Thyroid gland (tissue), 4 donors: ENCODE data around the gene DYRK4. TPM values are rescaled to one million over a fixed set of nuclear protein-coding genes. Genes with fewer than 3 reads are reported as not detected.

Source experiments
- DNase-seq, 2 donors: peaks; one replicate each; pipeline ENCODE4 v3.0.0-alpha.2; 2019
- H3K27ac ChIP-seq, 3 donors: fragments of 200-600 bp; sonication (generic); 1 replicate in 2 of 3; 2 replicates in 1 of 3; pipeline ENCODE4 v1.5.1; 2016 to 2019; ENCODE audit warnings: mild to moderate bottlenecking in 1 of 3, moderate library complexity in 1 of 3
- H3K27me3 ChIP-seq: fragments of 200-600 bp; sonication (generic); one replicate; pipeline ENCODE4 v1.5.1; 2019
- H3K36me3 ChIP-seq, 2 donors: fragments of 200-600 bp; sonication (generic); one replicate each; pipeline ENCODE4 v1.5.1; 2016 to 2019
- H3K4me1 ChIP-seq, 2 donors: fragments of 200-600 bp; sonication (generic); one replicate each; pipeline ENCODE4 v1.5.1; 2017 to 2019
- H3K4me3 ChIP-seq, 3 donors: fragments of 200-600 bp; sonication (generic); replicated peaks in 1 of 3; 1 replicate in 2 of 3; 2 replicates in 1 of 3; pipeline ENCODE4 v1.5.1; 2016; ENCODE audit warnings: mild to moderate bottlenecking in 1 of 3
- H3K9me3 ChIP-seq: fragments of 200-600 bp; sonication (generic); one replicate; pipeline ENCODE4 v1.5.1; 2017
- POLR2A ChIP-seq, 2 donors: fragments of 450-650 bp; IDR thresholded peaks; one replicate each; pipeline ENCODE4 v1.6.1; 2017; ENCODE audit warnings: antibody characterized with exemption in 2 of 2, mild to moderate bottlenecking in 2 of 2, moderate library complexity in 1 of 2
- WGBS, 2 donors: methylation state at CpG; one replicate each; pipeline ENCODE4 v1.1.5; 2017; 5-methylcytosine and 5-hydroxymethylcytosine counted together
- intact Hi-C: fragments of 100-400 bp; cut with DNase I; formaldehyde crosslinking; loops from one replicate; pipeline ENCODE4 v1.15.1; 2023
- total RNA-seq, 4 donors: library from RNA; depleted of rRNA; stranded (reverse); fragments of >200 nt; gene quantifications; one replicate each; pipeline ENCODE4 v1.2.3, GENCODE V29; 2016
- TF ChIP-seq, protein P1 (sequence below), 6 experiments: fragments of 200-600 bp in 3 of 6; fragments of 450-650 bp in 3 of 6; sonication (generic) in 3 of 6; IDR thresholded peaks; one replicate each; pipeline ENCODE4 v1.5.1; 2016 to 2019; ENCODE audit warnings: antibody characterized with exemption in 6 of 6, mild to moderate bottlenecking in 2 of 6, inconsistent platforms in 1 of 6, moderate library complexity in 1 of 6

DYRK4 gene
- total RNA-seq, 4 donors from 2014 or later: 23.5 to 46.5 (median 41.7) TPM

DNA sequence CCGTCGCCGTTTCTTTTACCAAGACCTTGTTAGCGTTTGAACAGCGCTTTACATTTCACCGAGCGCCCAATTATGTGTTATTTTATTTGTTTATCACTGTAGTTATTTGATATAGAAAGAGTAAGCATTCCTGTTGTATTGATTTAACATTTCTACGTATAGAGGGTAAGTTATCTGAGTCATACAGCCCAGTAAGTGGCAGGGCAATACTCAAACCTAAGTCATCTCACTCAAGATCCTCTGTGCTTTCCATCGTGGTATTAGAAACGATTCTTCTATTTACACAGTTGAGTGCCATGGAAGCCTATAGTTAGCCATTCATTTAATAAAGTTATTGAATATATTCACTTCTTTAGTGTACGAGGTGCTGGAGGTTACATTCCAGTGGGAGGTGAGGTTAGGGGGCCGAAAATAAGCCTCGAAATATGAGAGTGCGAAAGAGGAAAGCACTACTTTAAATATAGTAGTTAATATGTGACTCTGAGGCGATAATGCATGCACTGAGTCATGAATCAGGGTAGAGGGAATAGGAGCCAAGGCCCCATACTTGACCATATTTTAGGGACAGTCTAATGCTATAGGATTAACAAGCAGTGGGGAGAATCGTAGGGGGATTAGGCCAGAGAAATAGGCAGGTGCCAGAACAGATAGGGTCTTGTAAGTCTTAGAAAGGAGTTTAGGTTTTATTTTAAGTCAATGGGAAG is 22.7 kb upstream of the DYRK4 start:
- Histone ChIP-seq H3K9me3 (no peaks in the 10 kb centered on the region), H3K4me3 (peak overlapping the region in 2 of 3 donors; percentile 60 to 90), H3K36me3 (no peaks in the 10 kb centered on the region), H3K4me1 (peaks cover 8 to 16% of the 10 kb centered on the region in 2 donors), H3K27me3 (no peaks in the 10 kb centered on the region), H3K27ac (no peak overlapping the region)
- no peak for DNase-seq
- TF ChIP-seq, protein P1, sequence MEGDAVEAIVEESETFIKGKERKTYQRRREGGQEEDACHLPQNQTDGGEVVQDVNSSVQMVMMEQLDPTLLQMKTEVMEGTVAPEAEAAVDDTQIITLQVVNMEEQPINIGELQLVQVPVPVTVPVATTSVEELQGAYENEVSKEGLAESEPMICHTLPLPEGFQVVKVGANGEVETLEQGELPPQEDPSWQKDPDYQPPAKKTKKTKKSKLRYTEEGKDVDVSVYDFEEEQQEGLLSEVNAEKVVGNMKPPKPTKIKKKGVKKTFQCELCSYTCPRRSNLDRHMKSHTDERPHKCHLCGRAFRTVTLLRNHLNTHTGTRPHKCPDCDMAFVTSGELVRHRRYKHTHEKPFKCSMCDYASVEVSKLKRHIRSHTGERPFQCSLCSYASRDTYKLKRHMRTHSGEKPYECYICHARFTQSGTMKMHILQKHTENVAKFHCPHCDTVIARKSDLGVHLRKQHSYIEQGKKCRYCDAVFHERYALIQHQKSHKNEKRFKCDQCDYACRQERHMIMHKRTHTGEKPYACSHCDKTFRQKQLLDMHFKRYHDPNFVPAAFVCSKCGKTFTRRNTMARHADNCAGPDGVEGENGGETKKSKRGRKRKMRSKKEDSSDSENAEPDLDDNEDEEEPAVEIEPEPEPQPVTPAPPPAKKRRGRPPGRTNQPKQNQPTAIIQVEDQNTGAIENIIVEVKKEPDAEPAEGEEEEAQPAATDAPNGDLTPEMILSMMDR (IDR thresholded peaks at IDR 0.05): no peak
- TF ChIP-seq POLR2A (IDR thresholded peaks at IDR 0.05): no peak
- intact Hi-C loops: no loop called here
- WGBS, 2 donors: 10 to 15% methylated on average over 16 of the region's 16 CpGs

DNA sequence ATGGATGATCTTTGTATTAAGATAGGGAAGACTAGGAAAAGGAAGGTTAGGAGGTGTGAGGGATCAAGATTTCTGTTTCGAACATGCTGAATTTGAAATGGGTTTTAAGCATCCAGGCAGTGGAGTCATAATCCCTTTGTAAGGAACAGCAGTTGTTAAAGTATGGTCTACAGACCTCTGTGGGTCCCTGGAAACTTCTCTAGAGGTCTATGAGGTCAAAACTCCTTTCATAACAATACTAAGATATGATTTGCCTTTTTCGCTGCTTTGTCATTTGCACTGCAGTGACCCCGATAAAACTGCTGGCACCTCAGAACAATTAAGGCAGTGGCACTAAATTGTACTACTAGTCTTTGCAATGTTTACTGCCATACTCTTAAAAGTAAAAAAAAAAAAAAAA is 21.8 kb upstream of the DYRK4 start:
- Histone ChIP-seq H3K36me3 (no peaks in the 10 kb centered on the region), H3K4me3 (no peak overlapping the region), H3K9me3 (no peaks in the 10 kb centered on the region), H3K27me3 (no peaks in the 10 kb centered on the region), H3K27ac (no peak overlapping the region), H3K4me1 (peaks cover 8 to 16% of the 10 kb centered on the region in 2 donors)
- WGBS, 2 donors: 87 to 92% methylated on average over 3 of the region's 3 CpGs
- DNase-seq: no peak
- no peak for TF ChIP-seq POLR2A (IDR thresholded peaks at IDR 0.05)
- TF ChIP-seq, protein P1 (IDR thresholded peaks at IDR 0.05): no peak
- intact Hi-C loops: no loop called here

DNA sequence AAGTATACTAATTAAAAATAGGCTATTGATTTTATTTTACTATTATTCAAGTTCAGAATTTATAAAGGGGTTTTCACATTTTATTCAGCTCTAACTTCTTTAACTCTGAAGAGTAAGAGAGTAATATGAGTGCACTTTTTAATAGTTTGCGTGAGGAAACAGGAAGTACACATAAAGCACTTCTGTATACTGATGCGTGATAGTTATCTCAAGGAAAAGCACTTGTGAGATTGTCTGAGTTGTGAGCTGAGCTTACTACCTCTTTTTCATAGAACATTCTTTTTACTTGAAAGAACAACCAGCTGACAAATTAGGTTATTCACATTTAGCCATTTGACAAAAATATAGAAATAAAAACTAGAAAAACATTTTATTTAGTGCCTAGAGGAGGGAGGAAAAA is 21.4 kb upstream of the DYRK4 start:
- DNase-seq: no peak
- no peaks in the 10 kb centered on the region for H3K9me3 ChIP-seq
- H3K27ac ChIP-seq: no peak overlapping the region
- peaks cover 8 to 16% of the 10 kb centered on the region in 2 donors for H3K4me1 ChIP-seq
- intact Hi-C loops: no loop called here
- 66 to 72% methylated on average over 2 of the region's 2 CpGs for WGBS, 2 donors
- H3K36me3 ChIP-seq: no peaks in the 10 kb centered on the region
- TF ChIP-seq POLR2A (IDR thresholded peaks at IDR 0.05): no peak
- TF ChIP-seq, protein P1 (IDR thresholded peaks at IDR 0.05): no peak
- no peak overlapping the region for H3K4me3 ChIP-seq
- no peaks in the 10 kb centered on the region for H3K27me3 ChIP-seq

DNA sequence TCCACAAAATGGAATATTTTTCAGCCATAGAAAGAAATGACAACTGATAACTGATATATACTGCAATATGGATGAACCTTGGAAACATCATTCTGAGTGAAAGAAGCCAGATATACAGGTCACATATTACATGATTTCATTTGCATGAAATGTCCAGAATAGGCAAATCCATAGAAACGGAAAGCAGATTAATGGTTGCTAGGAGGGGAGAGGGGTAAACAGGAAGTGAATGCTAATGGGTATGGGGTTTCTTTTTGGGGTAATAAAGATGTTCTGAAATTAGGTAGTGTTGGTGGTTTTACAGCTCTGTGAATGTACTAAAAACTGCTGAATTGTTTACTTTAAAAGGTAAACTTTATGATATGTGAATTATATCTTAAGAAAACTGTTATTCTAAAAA is 16.8 kb upstream of the DYRK4 start:
- TF ChIP-seq, protein P1 (IDR thresholded peaks at IDR 0.05): no peak
- no peak for TF ChIP-seq POLR2A (IDR thresholded peaks at IDR 0.05)
- intact Hi-C loops: no loop called here
- no peak for DNase-seq
- Histone ChIP-seq H3K36me3 (no peaks in the 10 kb centered on the region), H3K9me3 (no peaks in the 10 kb centered on the region), H3K27me3 (no peaks in the 10 kb centered on the region), H3K4me3 (no peak overlapping the region), H3K27ac (no peak overlapping the region), H3K4me1 (no peaks in the 10 kb centered on the region)
- 86 to 93% methylated on average over 1 of the region's 1 CpG for WGBS, 2 donors

DNA sequence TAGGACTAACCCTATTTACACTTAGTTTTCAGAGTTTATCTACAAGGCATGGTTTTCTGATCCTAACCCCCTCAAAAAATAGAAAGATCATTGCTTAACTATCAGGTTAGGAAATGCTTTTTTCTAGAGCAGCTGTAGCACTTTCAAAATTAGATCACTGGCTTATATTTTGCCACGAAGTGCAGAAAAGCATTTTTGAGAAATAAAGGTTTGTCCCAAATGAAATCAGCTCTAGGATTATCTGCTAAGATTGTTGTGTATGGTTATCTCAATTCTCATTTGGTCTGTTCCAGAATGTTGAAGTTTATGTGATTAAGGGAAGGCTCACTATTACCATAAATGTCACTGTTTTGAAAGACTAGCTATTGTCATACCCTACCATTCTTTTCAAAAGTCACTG is 9.8 kb upstream of the DYRK4 start:
- no peak for DNase-seq
- Histone ChIP-seq H3K27me3 (no peaks in the 10 kb centered on the region), H3K36me3 (no peaks in the 10 kb centered on the region), H3K9me3 (no peaks in the 10 kb centered on the region), H3K4me1 (no peaks in the 10 kb centered on the region), H3K4me3 (no peak overlapping the region), H3K27ac (no peak overlapping the region)
- 93 to 100% methylated on average over 1 of the region's 1 CpG for WGBS, 2 donors
- intact Hi-C loops: no loop called here
- TF ChIP-seq POLR2A (IDR thresholded peaks at IDR 0.05): no peak
- TF ChIP-seq, protein P1 (IDR thresholded peaks at IDR 0.05): no peak
